Measurements from ENCODE around the gene BAMBI. TPM values are rescaled to one million over a fixed set of nuclear protein-coding genes. Genes with fewer than 3 reads are reported as not detected.

The BAMBI gene
- total and polyA plus RNA-seq, 10 donors = 3.9 to 38.0 (median 15.7) TPM

DNA sequence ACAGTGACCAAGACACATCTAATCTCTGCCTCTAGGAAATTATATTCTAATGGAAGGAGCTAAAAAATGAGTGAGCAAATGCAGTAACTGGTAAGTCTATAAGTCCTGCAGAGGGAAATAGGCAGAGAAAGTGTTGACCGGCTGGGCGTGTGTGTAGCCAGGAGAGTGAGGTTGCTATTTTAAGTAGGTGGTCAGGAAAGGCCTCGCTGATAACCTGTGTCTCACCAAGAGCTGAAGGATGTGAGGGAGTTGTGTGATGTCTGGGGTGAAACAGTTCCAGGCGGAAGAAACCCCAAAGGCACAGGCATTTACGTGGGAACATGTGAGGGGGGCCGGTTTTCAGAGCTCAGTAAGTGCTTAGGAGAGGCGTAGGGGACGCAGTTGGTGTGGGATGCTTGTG is 54.8 kb downstream of the BAMBI start:
- no peak overlapping the region for H3K4me3 ChIP-seq
- TF ChIP-seq POLR2A (IDR thresholded peaks at IDR 0.05) (no peak), POLR2AphosphoS5 (IDR thresholded peaks at IDR 0.05) (no peak)
- TF ChIP-seq, protein P1, sequence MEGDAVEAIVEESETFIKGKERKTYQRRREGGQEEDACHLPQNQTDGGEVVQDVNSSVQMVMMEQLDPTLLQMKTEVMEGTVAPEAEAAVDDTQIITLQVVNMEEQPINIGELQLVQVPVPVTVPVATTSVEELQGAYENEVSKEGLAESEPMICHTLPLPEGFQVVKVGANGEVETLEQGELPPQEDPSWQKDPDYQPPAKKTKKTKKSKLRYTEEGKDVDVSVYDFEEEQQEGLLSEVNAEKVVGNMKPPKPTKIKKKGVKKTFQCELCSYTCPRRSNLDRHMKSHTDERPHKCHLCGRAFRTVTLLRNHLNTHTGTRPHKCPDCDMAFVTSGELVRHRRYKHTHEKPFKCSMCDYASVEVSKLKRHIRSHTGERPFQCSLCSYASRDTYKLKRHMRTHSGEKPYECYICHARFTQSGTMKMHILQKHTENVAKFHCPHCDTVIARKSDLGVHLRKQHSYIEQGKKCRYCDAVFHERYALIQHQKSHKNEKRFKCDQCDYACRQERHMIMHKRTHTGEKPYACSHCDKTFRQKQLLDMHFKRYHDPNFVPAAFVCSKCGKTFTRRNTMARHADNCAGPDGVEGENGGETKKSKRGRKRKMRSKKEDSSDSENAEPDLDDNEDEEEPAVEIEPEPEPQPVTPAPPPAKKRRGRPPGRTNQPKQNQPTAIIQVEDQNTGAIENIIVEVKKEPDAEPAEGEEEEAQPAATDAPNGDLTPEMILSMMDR (IDR thresholded peaks at IDR 0.05 in 8 of 11, conservative IDR thresholded peaks at IDR 0.05 in 3 of 11) = no peak
- 89 to 95% (median 92%) methylated on average over 8 of the region's 8 CpGs for WGBS, 5 donors
- no peak for DNase-seq
- intact Hi-C loops (cut with DNase I; ENCODE audit: low total_unique reads) = no loop called here
- H3K4me1 ChIP-seq = peaks cover 0 to 4% (median 0%) of the 10 kb centered on the region in 6 donors
- H3K9me3 ChIP-seq = peaks cover 0 to 12% (median 8%) of the 10 kb centered on the region in 8 donors
- no peaks in the 10 kb centered on the region for H3K36me3 ChIP-seq
- H3K27me3 ChIP-seq (replicated peaks in 1 of 7) = no peaks in the 10 kb centered on the region
- H3K27ac ChIP-seq = no peak overlapping the region

Small RNA genes within 50 kb of the gene (small RNA-seq; reads per million reads assigned to genes)
- 0 reads per million in 4 donors for gene RNU4ATAC6P
- 0 reads per million in 4 donors for gene RNU6-1067P

Other genes with a start within 250 kb of the BAMBI start
- 100 to 1,000 TPM; 139 to 181 (median 150) TPM for gene WAC, start 144.4 kb upstream of the BAMBI start, total RNA-seq
- 10 to 100 TPM; 29.6 to 38.8 (median 30.8) TPM for gene WAC, start 144.4 kb upstream of the BAMBI start, polyA plus RNA-seq

Measured in spleen (tissue), 11 donors.